ENCODE results near the gene HSPA8. TPM values are rescaled to one million over a fixed set of nuclear protein-coding genes. Genes with fewer than 3 reads are reported as not detected.

HSPA8 gene
- total RNA-seq, 1 experiment from 2014 or later = 443 TPM

- TF ChIP-seq CTCF (IDR thresholded peaks at IDR 0.05; ENCODE audit: unreplicated experiment) = no peak
- Mint-ChIP-seq H3K4me3 (ENCODE audit: unreplicated experiment) (no peak overlapping the region), H3K36me3 (ENCODE audit: insufficient read depth, unreplicated experiment) (no peaks in the 10 kb centered on the region), H3K9me3 (ENCODE audit: unreplicated experiment) (no peaks in the 10 kb centered on the region), H3K27ac (ENCODE audit: low read depth, unreplicated experiment) (no peak overlapping the region), H3K27me3 (ENCODE audit: insufficient read depth, unreplicated experiment) (no peaks in the 10 kb centered on the region), H3K4me1 (ENCODE audit: insufficient read depth, unreplicated experiment) (peaks cover 5% of the 10 kb centered on the region)
- DNase-seq (ENCODE audit: unreplicated experiment) = no peak
- intact Hi-C loops (cut with micrococcal nuclease) = no loop called here
- CTCF ChIA-PET = interaction anchor here (0.6 to 3.7 kb wide), 5 partner anchors 8 to 183 kb away, joined by 3 to 20 read pairs (median 4); no protein-coding TSS in a partner anchor
- POLR2A ChIA-PET = interaction anchor here (0.6 to 2.4 kb wide), 3 partner anchors 13 to 176 kb away, joined by 3 to 8 read pairs (median 6); no protein-coding TSS in a partner anchor
- BruUV-seq (replicated peaks) = no TSS peak
These were observed 14.5 kb downstream of the HSPA8 start for GRCh38 chr11:123047266-123047946.

- ChIA-PET POLR2A (interaction anchor here (1.2 to 2.4 kb wide), 2 partner anchors 13 to 16 kb away, joined by 6 to 8 read pairs; no protein-coding TSS in a partner anchor), CTCF (interaction anchor here (1.6 to 3.7 kb wide), 2 partner anchors 25 to 183 kb away, joined by 10 to 20 read pairs; no protein-coding TSS in a partner anchor)
- BruUV-seq (replicated peaks) = no TSS peak
- no peaks in the 10 kb centered on the region for H3K27me3 Mint-ChIP-seq (ENCODE audit: insufficient read depth, unreplicated experiment)
- no peaks in the 10 kb centered on the region for H3K9me3 Mint-ChIP-seq (ENCODE audit: unreplicated experiment)
- no peak overlapping the region for H3K4me3 Mint-ChIP-seq (ENCODE audit: unreplicated experiment)
- no peaks in the 10 kb centered on the region for H3K36me3 Mint-ChIP-seq (ENCODE audit: insufficient read depth, unreplicated experiment)
- peaks cover 5% of the 10 kb centered on the region for H3K4me1 Mint-ChIP-seq (ENCODE audit: insufficient read depth, unreplicated experiment)
- no peak for DNase-seq (ENCODE audit: unreplicated experiment)
- TF ChIP-seq CTCF (IDR thresholded peaks at IDR 0.05; ENCODE audit: unreplicated experiment) = no peak
- intact Hi-C loops (cut with micrococcal nuclease) = no loop called here
- H3K27ac Mint-ChIP-seq (ENCODE audit: low read depth, unreplicated experiment) = no peak overlapping the region
These were observed 15.3 kb downstream of the HSPA8 start for GRCh38 chr11:123046473-123047259.

GRCh38 chr11:123045101-123045500 is 16.8 kb downstream of the HSPA8 start:
- no peaks in the 10 kb centered on the region for H3K27me3 Mint-ChIP-seq (ENCODE audit: insufficient read depth, unreplicated experiment)
- peaks cover 5% of the 10 kb centered on the region for H3K4me1 Mint-ChIP-seq (ENCODE audit: insufficient read depth, unreplicated experiment)
- H3K27ac Mint-ChIP-seq (ENCODE audit: low read depth, unreplicated experiment) = no peak overlapping the region
- CTCF ChIA-PET = interaction anchor here (0.5 to 3.7 kb wide), 5 partner anchors 9 to 193 kb away, joined by 3 to 25 read pairs (median 4); no protein-coding TSS in a partner anchor
- DNase-seq (ENCODE audit: unreplicated experiment) = no peak
- no peaks in the 10 kb centered on the region for H3K36me3 Mint-ChIP-seq (ENCODE audit: insufficient read depth, unreplicated experiment)
- intact Hi-C loops (cut with micrococcal nuclease) = no loop called here
- BruUV-seq (replicated peaks) = no TSS peak
- TF ChIP-seq CTCF (IDR thresholded peaks at IDR 0.05; ENCODE audit: unreplicated experiment) = no peak
- POLR2A ChIA-PET = interaction anchor here (0.6 kb wide), 1 partner anchor 50 kb away, joined by 4 read pairs; no protein-coding TSS in a partner anchor
- no peak overlapping the region for H3K4me3 Mint-ChIP-seq (ENCODE audit: unreplicated experiment)
- no peaks in the 10 kb centered on the region for H3K9me3 Mint-ChIP-seq (ENCODE audit: unreplicated experiment)

- no peak overlapping the region for H3K27ac Mint-ChIP-seq (ENCODE audit: low read depth, unreplicated experiment)
- BruUV-seq (replicated peaks) = no TSS peak
- no peak for TF ChIP-seq CTCF (IDR thresholded peaks at IDR 0.05; ENCODE audit: unreplicated experiment)
- ChIA-PET POLR2A (no interaction called here), CTCF (no interaction called here)
- intact Hi-C loops (cut with micrococcal nuclease) = no loop called here
- H3K27me3 Mint-ChIP-seq (ENCODE audit: insufficient read depth, unreplicated experiment) = no peaks in the 10 kb centered on the region
- H3K4me3 Mint-ChIP-seq (ENCODE audit: unreplicated experiment) = no peak overlapping the region
- H3K9me3 Mint-ChIP-seq (ENCODE audit: unreplicated experiment) = no peaks in the 10 kb centered on the region
- DNase-seq (ENCODE audit: unreplicated experiment) = no peak
- H3K4me1 Mint-ChIP-seq (ENCODE audit: insufficient read depth, unreplicated experiment) = no peaks in the 10 kb centered on the region
- H3K36me3 Mint-ChIP-seq (ENCODE audit: insufficient read depth, unreplicated experiment) = no peaks in the 10 kb centered on the region
These were observed 20.8 kb downstream of the HSPA8 start for GRCh38 chr11:123041185-123041584.
